ENCODE results near the gene USP8. TPM values are rescaled to one million over a fixed set of nuclear protein-coding genes. Genes with fewer than 3 reads are reported as not detected.
"Not testable (repeated sequence)": the region's sequence is repeated elsewhere in the genome, so short reads cannot be mapped to it uniquely, and the experiment has no call there.

USP8 gene
- total and polyA plus RNA-seq, 9 donors: 24.5 to 42.4 (median 29.3) TPM

DNA sequence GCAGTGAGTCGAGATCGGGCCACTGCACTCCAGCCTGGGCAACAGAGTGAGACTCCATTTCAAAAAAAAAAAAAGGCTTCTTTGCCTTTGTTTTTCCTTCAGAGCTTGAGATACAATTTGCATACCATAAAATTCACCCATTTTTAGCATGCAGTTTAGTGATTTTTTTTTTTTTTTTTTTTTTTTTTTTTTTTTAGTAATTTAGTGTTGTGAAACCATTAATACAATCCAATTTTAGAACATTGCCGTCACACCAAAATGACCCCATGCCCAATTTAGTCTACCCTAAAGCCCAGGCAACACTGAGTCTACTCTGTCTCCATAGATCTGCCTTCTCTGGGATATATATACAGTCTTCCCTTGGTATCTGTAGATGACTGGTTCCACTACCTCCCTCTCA lies 61.2 kb downstream of the USP8 start:
- H3K9me3 ChIP-seq (replicated peaks; ENCODE audit: control insufficient read depth, low read depth, low read length): no peaks in the 10 kb centered on the region
- no peaks in the 10 kb centered on the region for H3K27me3 ChIP-seq (ENCODE audit: control insufficient read depth, insufficient read depth, low read length)
- DNase-seq: no peak
- no peak overlapping the region for H3K27ac ChIP-seq (ENCODE audit: low read length)
- no peaks in the 10 kb centered on the region for H3K4me1 ChIP-seq (ENCODE audit: control insufficient read depth, insufficient read depth, low read length)
- H3K4me3 ChIP-seq (ENCODE audit: low read length): no peak overlapping the region
- 100% methylated on average over 2 of the region's 3 CpGs for WGBS (ENCODE audit: insufficient coverage)
- peaks cover 21% of the 10 kb centered on the region for H3K36me3 ChIP-seq (ENCODE audit: control insufficient read depth, insufficient read depth, low read length)

DNA sequence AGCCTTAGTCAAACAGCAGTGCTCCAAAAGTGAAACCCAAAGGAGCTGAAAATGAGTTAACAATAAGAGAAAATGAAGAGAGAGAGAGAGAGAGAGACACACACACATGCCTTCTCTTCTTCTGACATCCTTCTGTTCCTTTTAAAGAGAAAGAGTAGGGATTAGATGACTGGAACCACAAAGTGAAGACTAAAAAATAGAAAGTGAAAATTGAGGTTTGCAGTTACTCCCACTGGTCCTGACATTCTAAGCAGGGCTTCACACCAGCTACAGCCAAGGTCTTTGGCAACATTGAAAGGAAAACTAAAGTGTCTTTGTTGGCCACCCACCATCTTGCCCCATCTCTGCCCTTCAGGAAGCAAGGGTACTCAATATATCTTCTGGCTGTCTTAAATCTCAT lies 63.1 kb downstream of the USP8 start:
- H3K36me3 ChIP-seq (ENCODE audit: control insufficient read depth, insufficient read depth, low read length): peaks cover 24% of the 10 kb centered on the region
- no peaks in the 10 kb centered on the region for H3K4me1 ChIP-seq (ENCODE audit: control insufficient read depth, insufficient read depth, low read length)
- H3K9me3 ChIP-seq (replicated peaks; ENCODE audit: control insufficient read depth, low read depth, low read length): no peaks in the 10 kb centered on the region
- no peak for DNase-seq
- no peak overlapping the region for H3K4me3 ChIP-seq (ENCODE audit: low read length)
- no peak overlapping the region for H3K27ac ChIP-seq (ENCODE audit: low read length)
- no peaks in the 10 kb centered on the region for H3K27me3 ChIP-seq (ENCODE audit: control insufficient read depth, insufficient read depth, low read length)

DNA sequence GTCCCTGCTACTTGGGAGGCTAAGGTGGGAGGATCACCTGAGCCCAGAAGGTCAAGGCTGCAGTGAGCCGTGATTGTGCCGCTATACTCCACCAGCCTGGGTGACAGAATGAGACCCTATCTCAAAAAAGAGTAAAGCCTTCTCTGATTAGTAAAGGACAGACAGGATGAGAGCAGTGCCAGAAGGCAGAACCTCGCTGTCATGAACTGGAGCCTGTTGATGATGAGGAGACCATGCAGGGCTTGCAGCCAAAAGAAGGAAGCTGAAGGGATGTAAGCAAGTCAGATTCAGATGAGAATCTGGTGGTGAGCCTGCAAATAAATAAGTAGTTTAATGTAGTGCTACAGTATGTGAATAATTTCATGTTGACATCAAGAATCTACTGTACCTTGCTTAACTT lies 69.4 kb downstream of the USP8 start:
- Histone ChIP-seq H3K4me3 (ENCODE audit: low read length) (no peak overlapping the region), H3K27me3 (ENCODE audit: control insufficient read depth, insufficient read depth, low read length) (no peaks in the 10 kb centered on the region), H3K27ac (ENCODE audit: low read length) (no peak overlapping the region), H3K36me3 (ENCODE audit: control insufficient read depth, insufficient read depth, low read length) (peaks cover 48% of the 10 kb centered on the region), H3K9me3 (replicated peaks; ENCODE audit: control insufficient read depth, low read depth, low read length) (no peaks in the 10 kb centered on the region), H3K4me1 (ENCODE audit: control insufficient read depth, insufficient read depth, low read length) (no peaks in the 10 kb centered on the region)
- DNase-seq: no peak
- 85% methylated on average over 3 of the region's 3 CpGs for WGBS (ENCODE audit: insufficient coverage)

DNA sequence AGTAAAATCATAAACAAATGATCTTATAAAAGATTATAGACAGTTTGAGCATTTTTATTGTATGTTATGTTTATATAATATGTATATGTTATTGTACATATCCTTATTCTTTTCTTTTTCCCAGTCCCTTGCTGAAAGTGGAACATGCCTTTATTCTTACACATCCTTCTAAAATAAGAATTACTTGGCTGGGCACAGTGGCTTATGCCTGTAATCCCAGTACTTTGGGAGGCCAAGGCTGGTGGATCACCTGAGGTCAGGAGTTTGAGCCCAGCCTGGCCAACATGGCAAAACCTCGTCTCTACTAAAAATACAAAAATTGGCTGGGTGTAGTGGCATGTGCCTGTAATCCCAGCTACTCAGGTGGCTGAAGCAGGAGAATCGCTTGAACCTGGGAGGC lies 70.3 kb downstream of the USP8 start:
- H3K27ac ChIP-seq (ENCODE audit: low read length); H3K4me3 ChIP-seq (ENCODE audit: low read length); DNase-seq; H3K4me1 ChIP-seq (ENCODE audit: control insufficient read depth, insufficient read depth, low read length); H3K27me3 ChIP-seq (ENCODE audit: control insufficient read depth, insufficient read depth, low read length); H3K9me3 ChIP-seq (replicated peaks; ENCODE audit: control insufficient read depth, low read depth, low read length): not testable (repeated sequence)
- 100% methylated on average over 1 of the region's 2 CpGs for WGBS (ENCODE audit: insufficient coverage)
- peaks cover 48% of the 10 kb centered on the region for H3K36me3 ChIP-seq (ENCODE audit: control insufficient read depth, insufficient read depth, low read length)

DNA sequence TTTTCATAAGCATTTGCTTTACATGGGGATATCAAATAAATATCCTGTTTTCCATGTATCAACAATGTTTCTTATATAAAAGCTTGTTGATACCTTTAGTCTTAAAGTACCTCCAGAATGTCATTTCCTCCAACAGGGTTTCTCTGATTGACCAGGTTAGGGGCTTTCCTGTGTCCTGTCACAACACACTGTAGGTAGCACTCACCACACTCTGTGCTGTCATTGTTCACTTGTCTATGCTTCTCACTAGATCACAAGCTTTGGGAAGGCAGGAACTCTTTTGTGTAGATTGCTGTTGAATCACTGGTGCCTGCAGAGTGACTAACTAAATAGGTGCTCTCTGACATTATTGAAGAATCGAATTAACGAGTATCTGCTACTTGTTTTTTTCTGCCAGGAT lies 72.5 kb downstream of the USP8 start:
- Histone ChIP-seq H3K9me3 (replicated peaks; ENCODE audit: control insufficient read depth, low read depth, low read length) (no peaks in the 10 kb centered on the region), H3K36me3 (ENCODE audit: control insufficient read depth, insufficient read depth, low read length) (peaks cover 43% of the 10 kb centered on the region), H3K27ac (ENCODE audit: low read length) (no peak overlapping the region), H3K4me3 (ENCODE audit: low read length) (no peak overlapping the region), H3K27me3 (ENCODE audit: control insufficient read depth, insufficient read depth, low read length) (no peaks in the 10 kb centered on the region), H3K4me1 (ENCODE audit: control insufficient read depth, insufficient read depth, low read length) (no peaks in the 10 kb centered on the region)
- no CpG with 5 or more reads among the region's 2 CpGs for WGBS (ENCODE audit: insufficient coverage)
- DNase-seq: no peak

DNA sequence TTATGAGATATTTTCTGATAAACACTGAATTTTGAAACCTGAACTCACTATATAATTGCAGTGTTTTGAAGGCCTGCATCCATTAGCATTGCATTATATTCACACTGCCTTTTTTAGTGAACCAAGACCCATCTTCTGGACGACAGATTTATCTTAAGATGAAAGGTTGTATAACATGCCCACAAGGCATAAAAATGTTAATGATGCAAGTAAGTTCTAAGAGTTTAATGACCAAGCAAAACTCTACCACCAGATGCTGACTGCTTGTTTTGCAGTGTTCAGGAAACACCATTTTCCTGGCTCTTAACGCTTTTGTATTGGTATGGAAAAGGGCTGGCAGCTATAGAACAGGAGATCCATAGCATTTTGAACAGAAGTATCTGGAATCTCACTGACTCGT lies 76.1 kb downstream of the USP8 start:
- 86% methylated on average over 1 of the region's 3 CpGs for WGBS (ENCODE audit: insufficient coverage)
- no peak overlapping the region for H3K4me3 ChIP-seq (ENCODE audit: low read length)
- no peak for DNase-seq
- H3K9me3 ChIP-seq (replicated peaks; ENCODE audit: control insufficient read depth, low read depth, low read length): no peaks in the 10 kb centered on the region
- H3K36me3 ChIP-seq (ENCODE audit: control insufficient read depth, insufficient read depth, low read length): peaks cover 30% of the 10 kb centered on the region
- no peaks in the 10 kb centered on the region for H3K27me3 ChIP-seq (ENCODE audit: control insufficient read depth, insufficient read depth, low read length)
- no peaks in the 10 kb centered on the region for H3K4me1 ChIP-seq (ENCODE audit: control insufficient read depth, insufficient read depth, low read length)
- H3K27ac ChIP-seq (ENCODE audit: low read length): no peak overlapping the region

DNA sequence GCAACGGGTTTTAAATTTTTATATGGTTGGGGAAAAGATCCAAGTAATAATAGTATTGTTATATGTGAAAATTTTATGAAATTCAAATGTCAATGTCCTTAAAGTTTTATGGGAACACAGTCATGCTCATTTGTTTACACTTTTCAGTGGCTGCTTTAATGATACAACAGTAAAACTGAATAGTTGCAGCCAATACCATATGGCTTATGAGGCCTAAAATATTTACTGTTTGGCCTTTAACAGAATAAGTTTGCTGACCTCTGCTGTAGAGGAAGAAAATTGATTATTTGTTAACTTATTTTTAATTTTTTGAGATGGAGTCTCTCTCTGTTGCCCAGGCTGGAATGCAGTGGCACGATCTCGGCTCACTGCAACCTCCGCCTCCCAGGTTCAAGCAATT lies 77.6 kb downstream of the USP8 start:
- Histone ChIP-seq H3K36me3 (ENCODE audit: control insufficient read depth, insufficient read depth, low read length) (peaks cover 21% of the 10 kb centered on the region), H3K27me3 (ENCODE audit: control insufficient read depth, insufficient read depth, low read length) (no peaks in the 10 kb centered on the region), H3K4me1 (ENCODE audit: control insufficient read depth, insufficient read depth, low read length) (no peaks in the 10 kb centered on the region), H3K27ac (ENCODE audit: low read length) (no peak overlapping the region), H3K4me3 (ENCODE audit: low read length) (no peak overlapping the region), H3K9me3 (replicated peaks; ENCODE audit: control insufficient read depth, low read depth, low read length) (no peaks in the 10 kb centered on the region)
- WGBS (ENCODE audit: insufficient coverage): no CpG with 5 or more reads among the region's 4 CpGs
- no peak for DNase-seq

DNA sequence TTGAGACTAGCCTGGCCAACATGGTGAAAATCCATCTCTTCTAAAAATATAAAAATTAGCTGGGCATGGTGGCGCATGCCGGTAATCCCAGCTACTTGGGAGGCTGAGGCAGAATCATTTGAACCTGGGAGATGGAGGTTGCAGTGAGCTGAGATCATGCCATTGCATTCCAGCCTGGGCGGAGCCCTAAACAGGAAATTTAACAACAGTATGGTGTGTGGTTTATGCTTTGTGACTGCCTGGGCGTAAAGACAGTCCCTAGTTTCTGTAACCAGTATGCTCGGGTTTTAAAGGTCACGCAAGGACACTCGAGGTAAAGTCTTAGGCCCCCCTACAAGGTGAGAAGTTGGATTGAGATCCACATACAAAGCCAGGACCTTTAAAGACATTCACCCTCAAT lies 78.9 kb downstream of the USP8 start:
- Histone ChIP-seq H3K27ac (ENCODE audit: low read length) (no peak overlapping the region), H3K27me3 (ENCODE audit: control insufficient read depth, insufficient read depth, low read length) (no peaks in the 10 kb centered on the region), H3K36me3 (ENCODE audit: control insufficient read depth, insufficient read depth, low read length) (peaks cover 16% of the 10 kb centered on the region), H3K9me3 (replicated peaks; ENCODE audit: control insufficient read depth, low read depth, low read length) (no peaks in the 10 kb centered on the region), H3K4me3 (ENCODE audit: low read length) (no peak overlapping the region), H3K4me1 (ENCODE audit: control insufficient read depth, insufficient read depth, low read length) (no peaks in the 10 kb centered on the region)
- WGBS (ENCODE audit: insufficient coverage): 95% methylated on average over 3 of the region's 7 CpGs
- DNase-seq: no peak

DNA sequence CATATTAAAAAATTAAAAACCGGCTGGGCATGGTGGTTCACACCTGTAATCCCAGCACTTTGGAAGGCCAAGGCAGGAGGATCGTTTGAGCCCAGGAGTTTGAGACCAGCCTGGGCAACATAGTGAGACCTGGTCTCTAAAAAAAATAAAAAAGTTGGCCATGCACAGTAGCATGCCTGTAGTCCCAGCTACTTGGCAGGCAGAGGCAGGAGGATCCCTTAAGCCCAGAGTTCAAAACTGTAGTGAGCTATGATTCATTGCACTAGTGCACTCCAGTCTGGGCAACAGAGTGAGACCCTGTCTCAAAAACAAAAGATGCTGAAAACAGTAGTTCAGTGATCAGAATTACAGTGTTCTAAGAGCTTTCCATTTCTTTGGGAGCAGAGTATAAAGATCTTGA lies 81.5 kb downstream of the USP8 start:
- not testable (repeated sequence) for H3K9me3 ChIP-seq (replicated peaks; ENCODE audit: control insufficient read depth, low read depth, low read length); DNase-seq
- 63% methylated on average over 2 of the region's 2 CpGs for WGBS (ENCODE audit: insufficient coverage)

DNA sequence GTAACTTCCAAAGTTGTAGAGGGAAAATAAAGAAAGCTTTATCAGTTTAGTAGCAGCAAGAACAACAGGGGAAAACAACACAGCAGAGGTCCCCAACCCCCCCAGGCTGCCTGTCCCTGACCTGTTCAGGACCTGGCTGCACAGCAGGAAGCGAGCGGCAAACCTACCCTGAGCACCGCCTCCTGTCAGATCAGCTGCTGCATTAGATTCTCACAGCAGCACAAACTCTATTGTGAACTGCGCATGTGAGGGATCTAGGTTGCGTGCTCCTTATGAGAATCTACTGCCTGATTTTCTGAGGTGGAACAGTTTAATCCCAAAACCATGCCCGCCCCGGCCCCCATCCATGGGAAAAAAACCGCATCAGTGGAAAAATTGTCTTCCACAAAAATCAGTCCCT lies 81.9 kb downstream of the USP8 start:
- Histone ChIP-seq H3K27me3 (ENCODE audit: control insufficient read depth, insufficient read depth, low read length) (no peaks in the 10 kb centered on the region), H3K9me3 (replicated peaks; ENCODE audit: control insufficient read depth, low read depth, low read length) (no peaks in the 10 kb centered on the region), H3K4me3 (ENCODE audit: low read length) (no peak overlapping the region), H3K36me3 (ENCODE audit: control insufficient read depth, insufficient read depth, low read length) (peaks cover 11% of the 10 kb centered on the region), H3K4me1 (ENCODE audit: control insufficient read depth, insufficient read depth, low read length) (no peaks in the 10 kb centered on the region), H3K27ac (ENCODE audit: low read length) (no peak overlapping the region)
- WGBS (ENCODE audit: insufficient coverage): 43% methylated on average over 2 of the region's 8 CpGs
- no peak for DNase-seq

More for the DNA sequence above, 81.5 kb downstream of the USP8 start:
- H3K36me3 ChIP-seq (ENCODE audit: control insufficient read depth, insufficient read depth, low read length): peaks cover 11% of the 10 kb centered on the region
- not testable (repeated sequence) for H3K4me3 ChIP-seq (ENCODE audit: low read length); H3K4me1 ChIP-seq (ENCODE audit: control insufficient read depth, insufficient read depth, low read length); H3K27me3 ChIP-seq (ENCODE audit: control insufficient read depth, insufficient read depth, low read length); H3K27ac ChIP-seq (ENCODE audit: low read length)

DNA sequence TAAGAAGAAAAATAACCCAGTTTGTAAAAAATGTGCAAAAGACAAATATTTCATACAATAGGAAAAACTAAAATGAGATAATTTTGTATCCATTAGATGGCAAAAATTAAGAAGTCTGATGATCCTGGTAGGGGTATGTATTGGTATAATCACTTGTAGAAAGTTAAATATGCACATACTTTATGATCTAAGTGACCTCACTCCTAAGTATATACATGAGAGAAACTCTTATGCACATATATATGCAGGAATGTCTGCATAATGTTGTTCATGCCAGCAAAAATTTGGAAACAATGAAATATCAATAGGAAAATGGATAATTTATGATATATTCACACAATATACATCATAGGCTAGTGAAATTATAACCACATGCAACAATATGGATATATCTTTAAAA lies 88.8 kb downstream of the USP8 start:
- DNase-seq: no peak
- no peak overlapping the region for H3K4me3 ChIP-seq (ENCODE audit: low read length)
- peaks cover 4% of the 10 kb centered on the region for H3K9me3 ChIP-seq (replicated peaks; ENCODE audit: control insufficient read depth, low read depth, low read length)
- H3K4me1 ChIP-seq (ENCODE audit: control insufficient read depth, insufficient read depth, low read length): no peaks in the 10 kb centered on the region
- no peak overlapping the region for H3K27ac ChIP-seq (ENCODE audit: low read length)
- no peaks in the 10 kb centered on the region for H3K27me3 ChIP-seq (ENCODE audit: control insufficient read depth, insufficient read depth, low read length)
- no peaks in the 10 kb centered on the region for H3K36me3 ChIP-seq (ENCODE audit: control insufficient read depth, insufficient read depth, low read length)
